HG03457 (cell line): ENCODE measurements around the gene CHIC2.
"Not testable (repeated sequence)": the region's sequence is repeated elsewhere in the genome, so short reads cannot be mapped to it uniquely, and the experiment has no call there.

Experiments
- ATAC-seq: cut with Tn5 transposase; IDR thresholded peaks from one replicate; pipeline ENCODE4 v1.9.1; 2021; ENCODE audit warnings: moderate number of reproducible peaks; ENCODE audit not compliant: unreplicated experiment

CHIC2 gene

DNA sequence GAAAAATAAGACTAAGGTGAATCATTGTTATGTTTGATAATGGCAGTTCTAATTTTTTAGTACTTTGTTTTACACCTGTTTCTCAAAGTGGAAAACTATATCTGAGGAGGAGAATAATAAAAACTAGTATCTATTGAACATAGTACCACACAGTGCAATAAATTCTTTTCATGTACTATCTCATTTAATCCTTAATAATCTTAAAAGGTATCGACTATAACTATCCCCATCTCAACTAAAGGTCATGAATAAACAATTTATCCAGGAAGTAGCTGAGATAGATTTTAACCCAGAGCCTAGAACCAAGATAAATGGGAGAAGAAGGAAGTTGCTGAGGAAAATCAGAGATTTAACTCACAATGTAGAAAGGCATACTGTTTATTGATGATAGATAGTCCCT, 2.5 kb downstream of the CHIC2 start:
- no peak for ATAC-seq

DNA sequence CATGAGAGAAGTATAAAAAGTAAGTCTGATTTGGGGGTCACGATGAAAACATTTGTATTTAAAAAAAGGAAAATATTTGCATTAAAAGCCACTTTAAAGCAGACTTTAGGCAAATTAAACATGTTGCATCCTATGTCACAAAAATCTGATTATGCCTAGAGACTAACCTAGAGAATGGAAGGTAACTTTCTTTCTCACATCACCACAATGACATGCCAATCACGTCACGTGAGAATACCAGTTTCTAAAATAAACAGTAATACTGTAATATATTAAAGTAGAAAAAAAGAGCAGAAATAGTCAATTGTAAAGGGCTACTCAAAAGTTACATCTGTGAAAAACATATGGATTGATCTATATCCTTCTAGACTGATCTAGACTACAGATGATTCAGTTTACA, 3.3 kb downstream of the CHIC2 start:
- ATAC-seq = no peak

DNA sequence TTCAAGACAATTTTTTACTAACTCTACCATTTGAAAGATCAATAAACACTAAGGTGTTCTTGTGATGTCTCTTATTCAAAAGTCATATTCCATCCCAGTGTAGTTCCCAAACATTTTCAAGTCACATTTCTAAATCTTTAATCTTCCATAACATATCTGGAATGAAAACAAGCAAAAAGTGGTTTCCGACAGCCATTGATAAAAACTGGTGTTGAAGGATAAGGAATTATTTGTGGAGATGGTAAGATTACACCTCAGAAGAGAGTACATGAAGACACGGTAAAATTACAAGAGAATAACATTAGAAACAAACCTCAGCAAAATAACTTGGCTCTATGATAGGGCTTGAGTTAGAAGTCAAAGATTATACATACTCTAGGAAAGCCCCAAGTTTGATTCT, 4.3 kb downstream of the CHIC2 start:
- no peak for ATAC-seq

DNA sequence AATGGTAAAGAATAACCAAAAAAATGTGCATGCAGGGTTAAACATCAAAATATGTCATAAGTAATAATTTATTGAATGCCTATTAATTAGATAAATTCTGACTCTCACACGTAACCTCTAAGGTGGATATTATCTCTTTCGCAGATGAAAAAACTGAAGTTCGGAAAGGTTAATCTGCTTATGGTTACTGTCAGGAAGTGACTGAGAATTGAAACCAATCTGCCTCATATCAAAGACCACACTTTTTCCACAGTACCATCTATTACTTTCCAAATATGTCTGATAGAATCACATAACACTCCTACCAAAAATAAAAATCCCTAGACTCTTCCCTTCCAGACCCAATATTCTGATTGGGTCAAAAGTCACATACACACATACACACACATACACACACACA, 6.2 kb downstream of the CHIC2 start:
- ATAC-seq = no peak

DNA sequence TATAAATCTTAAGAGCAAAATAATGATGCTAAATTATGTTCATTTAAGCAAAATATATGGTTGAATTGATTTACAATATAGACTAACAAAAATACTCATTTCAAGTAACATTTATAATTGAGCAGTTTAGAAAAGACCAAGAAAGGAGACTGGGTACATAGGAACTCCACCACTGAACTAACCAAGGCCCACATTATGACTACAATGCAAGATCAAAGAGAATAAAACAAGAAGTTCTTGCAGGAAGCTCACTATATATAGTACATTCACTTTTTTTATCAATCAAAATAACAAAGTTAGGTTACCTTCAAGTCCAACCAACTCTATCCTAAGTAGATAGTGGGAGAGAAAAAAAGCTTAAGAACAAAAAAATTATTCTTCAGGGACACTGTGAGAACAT, 8.0 kb downstream of the CHIC2 start:
- no peak for ATAC-seq

DNA sequence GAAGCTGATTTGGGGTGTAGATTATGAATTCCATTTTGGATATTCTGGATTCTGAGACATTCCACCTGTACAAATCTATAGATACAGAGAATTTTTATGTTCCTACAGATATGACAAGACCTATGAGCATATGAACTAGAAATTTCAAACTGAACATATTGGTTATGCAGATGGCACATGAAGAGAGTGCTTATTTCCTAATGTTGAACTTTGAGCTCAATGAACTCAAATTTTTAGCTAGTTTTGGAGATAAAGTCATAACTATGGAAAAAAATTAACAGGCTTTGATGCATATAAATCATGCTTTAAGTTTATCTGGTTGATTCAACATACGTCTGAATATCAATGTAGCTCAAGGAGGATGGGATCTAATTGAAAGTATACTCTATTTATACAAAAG, 8.9 kb downstream of the CHIC2 start:
- no peak for ATAC-seq

DNA sequence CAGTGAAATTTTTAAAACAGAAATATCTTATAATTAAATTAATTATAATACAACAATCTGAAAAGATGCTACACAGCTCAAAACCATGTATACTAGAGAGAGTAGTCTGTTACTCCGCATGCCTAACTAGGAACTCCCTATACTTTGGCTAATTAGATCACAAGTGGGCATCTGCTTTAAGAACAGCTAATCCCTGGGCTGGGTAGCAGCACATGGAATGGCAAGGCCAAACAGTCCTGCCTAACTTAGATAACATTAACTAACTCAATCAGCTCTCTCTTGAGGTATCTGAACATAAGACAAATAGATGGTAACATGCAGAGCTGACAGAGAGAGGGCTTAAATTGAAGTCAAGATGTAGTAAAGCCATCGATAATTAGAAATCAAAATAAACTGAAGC, 9.9 kb downstream of the CHIC2 start:
- ATAC-seq = no peak

DNA sequence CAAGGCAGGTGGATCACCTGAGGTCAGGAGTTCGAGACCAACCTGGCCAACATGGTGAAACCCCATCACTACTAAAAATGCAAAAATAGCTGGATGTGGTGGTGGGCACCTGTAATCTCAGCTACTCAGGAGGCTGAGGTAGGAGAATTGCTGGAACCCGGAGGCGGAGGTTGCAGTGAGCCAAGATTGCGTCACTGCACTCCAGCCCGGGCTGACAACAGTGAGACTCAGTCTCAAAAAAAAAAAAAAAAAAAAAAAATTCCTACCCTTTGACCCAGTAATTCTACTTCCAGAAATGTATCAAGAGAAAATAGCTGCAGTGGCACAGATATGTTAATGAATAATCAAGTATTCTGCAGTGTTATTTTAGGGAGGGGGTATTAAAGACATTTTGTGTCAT, 11.1 kb downstream of the CHIC2 start:
- ATAC-seq = not testable (repeated sequence)

DNA sequence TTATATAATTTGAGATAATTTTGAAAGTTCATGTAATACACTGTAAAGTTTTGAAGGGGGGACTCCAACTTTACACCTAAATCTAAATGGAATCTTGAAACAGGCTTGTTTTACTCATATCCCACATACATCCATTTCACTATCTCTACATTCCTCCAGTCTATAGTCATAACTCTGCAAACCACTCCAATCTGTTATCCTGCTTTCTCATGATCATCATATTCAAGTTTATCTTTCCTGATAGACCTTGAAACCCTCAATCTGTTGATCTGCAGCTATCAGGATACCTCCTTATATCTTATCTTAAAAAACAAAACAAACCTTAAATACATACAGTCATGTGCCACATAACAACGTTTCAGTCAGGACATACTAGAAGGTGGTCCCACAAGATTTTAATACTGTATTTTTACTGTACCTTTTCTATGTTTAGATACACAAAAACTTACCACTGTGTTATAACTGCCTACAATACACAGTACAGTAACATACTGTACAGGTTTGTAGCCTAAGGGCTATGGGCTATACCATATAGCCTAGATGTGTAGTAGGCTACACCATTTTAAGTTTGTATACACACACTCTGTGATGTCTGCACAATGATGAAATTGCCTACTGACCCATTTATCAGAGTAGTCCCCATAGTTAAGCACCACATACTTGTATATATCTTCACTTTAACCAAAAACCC, 14.0 kb downstream of the CHIC2 start:
- ATAC-seq = no peak

DNA sequence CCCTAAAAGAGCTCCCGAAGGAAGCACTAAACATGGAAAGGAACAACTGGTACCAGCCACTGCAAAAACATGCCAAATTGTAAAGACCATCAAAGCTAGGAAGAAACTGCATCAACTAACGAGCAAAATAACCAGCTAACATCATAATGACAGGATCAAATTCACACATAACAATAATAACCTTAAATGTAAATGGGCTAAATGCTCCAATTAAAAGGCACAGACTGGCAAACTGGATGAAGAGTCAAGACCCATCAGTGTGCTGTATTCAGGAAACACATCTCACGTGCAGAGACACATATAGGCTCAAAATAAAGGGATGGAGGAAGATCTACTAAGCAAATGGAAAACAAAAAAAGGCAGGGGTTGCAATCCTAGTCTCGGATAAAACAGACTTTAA, 20.8 kb downstream of the CHIC2 start:
- ATAC-seq = not testable (repeated sequence)

DNA sequence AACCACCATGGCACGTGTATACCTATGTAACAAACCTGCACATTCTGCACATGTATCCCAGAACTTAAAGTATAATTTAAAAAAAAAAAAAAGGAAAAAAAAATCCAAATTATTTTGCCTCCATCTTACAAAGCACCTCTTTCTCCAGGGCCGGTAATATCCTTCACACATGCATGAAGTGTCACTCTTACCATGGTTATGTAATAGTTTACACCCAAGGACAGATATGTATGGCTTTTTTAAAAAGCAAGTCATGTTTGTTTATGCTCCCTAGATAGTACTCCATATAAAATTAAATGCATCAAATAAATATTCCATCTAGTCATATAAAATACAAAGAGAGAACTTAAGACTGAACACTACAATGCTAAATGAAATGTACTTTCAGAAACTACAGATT, 22.5 kb downstream of the CHIC2 start:
- ATAC-seq = no peak

DNA sequence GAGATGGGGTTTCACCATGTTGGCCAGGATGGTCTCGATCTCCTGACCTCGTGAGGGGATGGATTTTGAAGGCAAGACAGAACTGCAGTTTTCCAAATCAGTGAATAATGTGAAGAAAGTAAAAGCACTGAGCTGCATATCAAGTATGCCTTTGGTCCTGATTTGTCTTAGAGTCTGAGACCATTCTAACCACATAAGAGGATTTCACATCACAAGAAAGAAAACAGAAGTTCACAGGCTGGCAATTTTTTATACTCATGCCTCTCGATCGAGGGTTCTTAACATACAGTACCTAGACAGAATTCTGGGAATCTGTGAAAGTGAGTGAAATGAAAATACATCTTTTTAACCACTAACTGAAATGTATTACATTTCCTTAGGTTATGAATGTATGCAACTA, 23.3 kb downstream of the CHIC2 start:
- ATAC-seq = no peak

DNA sequence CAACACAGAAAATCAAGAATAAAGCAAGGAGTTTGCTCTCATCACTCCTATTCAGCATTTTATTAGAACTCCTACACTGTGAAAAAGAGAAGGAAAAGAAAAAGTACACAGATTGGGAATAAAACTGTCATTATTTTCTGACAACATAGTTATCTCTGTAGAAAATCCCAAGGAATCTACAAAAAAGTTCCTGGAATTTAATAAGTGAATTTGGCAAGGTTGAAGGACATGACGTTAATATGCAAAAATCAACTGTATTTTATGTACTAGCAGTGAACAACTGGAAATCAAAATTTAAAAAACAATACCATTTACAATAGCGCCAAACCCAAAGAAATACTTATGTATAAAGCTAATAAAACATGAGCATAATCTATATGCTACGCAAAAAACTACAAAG, 26.3 kb downstream of the CHIC2 start:
- ATAC-seq = no peak

DNA sequence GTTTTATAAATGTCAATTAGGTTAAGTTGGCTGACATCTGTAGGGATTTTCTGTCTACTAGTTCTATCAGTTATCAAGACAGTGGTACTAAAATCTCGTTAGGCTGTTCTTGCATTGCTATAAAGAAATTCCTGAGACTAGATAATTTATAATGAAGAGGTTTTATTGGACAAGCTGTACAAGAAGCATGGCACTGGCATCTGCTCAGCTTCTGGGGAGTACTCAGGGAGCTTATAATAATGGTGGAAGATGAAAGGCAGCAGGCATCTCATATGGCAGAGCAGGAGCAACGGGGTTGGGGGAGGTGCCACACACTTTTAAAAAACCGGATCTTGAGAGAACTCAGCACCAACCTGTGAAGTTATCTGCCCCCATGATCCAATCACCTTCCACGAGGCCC, 28.2 kb downstream of the CHIC2 start:
- ATAC-seq = no peak

DNA sequence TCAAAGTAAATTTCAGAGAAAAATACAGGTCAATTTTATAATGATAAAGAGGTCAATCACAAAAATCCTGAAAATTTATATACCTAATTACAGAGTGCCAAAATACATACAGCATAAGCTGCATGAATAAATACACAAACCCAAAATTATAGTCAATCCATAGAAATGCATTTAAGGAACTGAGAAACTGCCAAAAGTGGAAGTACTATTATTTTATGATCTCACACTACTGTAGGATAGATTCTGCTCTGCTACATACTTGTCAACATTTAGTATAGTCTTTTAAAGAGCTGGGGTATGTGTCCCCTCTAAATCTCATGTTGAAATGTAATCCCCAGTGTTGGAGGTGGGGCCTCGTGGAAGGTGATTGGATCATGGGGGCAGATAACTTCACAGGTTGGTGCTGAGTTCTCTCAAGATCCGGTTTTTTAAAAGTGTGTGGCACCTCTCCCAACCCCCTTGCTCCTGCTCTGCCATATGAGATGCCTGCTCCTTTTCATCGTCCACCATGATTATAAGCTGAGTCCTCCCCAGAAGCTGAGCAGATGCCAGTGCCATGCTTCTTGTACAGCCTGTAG, 31.8 kb downstream of the CHIC2 start:
- ATAC-seq = no peak

DNA sequence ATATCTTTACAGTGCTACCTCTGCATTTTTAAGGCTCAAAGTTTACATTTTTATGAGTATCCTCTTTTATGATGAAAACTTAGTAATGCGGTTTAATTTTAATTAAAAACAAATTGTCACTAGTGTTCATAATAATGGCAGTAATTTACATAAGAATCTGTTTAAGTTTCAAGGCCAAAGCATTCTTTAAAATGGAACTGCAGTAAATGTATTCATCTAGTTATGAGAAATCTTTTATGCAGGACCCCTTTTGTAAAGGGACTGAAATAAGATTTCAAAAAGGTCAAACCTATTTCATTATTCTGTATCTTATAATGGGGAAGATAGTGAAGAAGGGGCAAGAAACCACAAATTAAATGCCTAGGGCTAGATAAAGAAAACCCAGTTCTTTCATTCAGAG, 37.1 kb downstream of the CHIC2 start:
- ATAC-seq = no peak

DNA sequence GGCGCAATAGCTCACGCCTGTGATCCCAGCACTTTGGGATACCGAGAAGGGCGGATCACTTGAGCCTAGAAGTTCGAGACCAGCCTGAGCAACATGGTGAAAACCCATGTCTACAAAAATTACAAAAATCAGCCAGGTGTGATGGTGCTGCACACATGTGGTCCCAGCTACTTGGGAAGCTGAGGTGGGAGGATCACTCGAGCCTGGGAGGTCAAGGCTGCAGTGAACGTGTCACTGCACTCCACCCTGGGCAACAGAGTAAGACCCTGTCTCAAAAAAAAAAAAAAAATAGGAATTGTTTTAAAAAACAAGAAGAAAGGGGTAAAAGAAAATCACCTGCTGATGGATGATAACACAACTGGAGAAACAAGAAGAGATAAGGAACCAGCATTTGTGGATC, 38.8 kb downstream of the CHIC2 start:
- no peak for ATAC-seq

DNA sequence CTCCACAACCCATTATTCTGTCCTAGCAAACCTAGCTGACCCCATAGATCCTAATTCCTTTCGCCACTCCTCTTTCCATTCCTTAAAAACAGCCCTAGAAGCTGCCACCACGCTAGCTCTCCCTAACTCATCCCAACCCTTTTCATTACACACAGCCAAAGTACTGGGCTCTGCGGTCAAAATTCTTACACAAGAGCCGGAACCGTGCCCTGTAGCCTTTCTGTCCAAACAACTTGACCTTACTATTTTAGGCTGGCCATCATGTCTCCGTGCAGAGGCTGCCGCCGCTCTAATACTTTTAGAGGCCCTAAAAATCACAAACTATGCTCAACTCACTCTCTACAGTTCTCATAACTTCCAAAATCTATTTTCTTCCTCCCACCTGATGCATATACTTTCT, 41.4 kb downstream of the CHIC2 start:
- not testable (repeated sequence) for ATAC-seq

DNA sequence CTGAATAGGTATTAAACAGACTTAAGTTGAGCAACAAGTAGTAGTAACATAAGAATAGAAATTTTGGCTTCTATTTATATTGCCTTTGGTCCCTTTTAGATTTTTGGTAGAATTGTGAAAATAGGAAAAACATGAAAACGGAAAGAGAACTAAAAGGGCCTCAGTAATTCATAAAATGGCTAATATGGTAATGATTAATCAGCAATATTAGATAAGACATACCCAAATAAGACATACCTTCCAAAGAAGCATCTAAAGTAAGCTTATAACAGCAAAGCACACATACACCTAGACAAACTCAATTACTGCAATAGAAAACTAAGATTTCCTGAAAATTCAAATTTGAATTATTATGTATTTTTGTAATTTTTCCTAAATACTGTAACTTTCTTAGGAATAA, 46.4 kb downstream of the CHIC2 start:
- no peak for ATAC-seq

DNA sequence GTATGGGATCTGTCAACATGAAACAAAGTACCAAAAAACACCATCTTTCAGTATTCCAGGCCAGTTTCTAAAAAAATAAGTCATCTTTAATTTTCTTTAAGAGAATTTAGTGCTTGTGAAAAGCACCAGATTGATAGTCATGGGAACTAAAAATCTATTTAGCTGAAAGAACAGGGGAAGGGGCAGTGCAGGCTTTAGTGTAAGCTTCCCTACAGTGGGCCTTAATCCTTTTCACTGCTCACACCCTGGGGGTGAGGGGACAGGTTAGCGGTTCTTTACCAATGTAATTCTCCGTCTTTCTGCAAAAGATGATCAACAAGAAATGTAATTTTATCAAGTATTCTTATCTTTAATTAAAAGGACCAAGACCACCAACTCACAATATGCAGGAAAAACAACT, 47.1 kb downstream of the CHIC2 start:
- no peak for ATAC-seq

DNA sequence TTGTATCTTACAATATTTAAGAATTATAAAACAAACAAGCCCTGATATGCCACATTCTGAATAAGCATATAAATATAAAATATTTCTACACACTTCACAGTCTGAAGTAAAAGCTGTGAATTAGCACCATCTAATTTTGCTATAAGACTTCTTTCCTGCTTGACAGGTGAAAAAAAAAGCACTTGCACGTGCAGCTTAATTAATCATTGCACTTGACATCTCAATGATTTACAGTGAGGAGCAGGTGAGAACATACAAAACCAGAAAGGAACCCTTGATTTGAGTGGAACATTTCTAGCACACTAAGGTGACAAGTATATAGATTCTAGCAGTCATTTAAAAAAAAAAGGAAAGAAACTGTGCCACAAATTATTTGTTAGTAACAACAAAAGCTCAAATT, 47.9 kb downstream of the CHIC2 start:
- no peak for ATAC-seq

DNA sequence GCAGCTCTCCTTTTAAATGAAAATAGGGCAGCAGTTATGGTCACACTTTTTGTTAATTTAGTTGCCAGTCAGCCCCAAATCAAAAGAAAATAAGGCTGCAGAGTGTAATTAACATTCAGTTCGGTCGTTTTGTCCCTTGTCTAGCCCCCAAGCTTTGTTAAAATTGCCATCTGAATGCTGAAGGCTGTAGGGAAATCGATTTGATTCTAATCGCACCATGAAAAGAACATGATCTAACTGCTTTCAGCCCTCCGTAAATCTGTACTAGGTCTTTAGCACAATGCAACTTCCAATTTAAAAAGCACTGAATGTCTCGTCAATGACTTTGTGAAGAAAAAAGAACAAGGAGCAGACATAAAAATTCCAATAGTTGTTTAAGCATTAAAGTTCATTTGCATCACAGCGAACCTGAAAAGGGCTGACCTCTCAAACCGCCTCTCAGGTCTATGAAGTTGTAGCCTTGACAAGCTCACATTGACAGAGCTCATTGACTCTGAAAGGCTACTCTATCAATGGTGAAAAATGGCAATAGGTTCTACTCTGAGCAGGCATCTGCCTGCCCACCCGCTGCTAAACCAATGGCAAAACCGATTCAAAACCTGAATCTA, 48.9 kb downstream of the CHIC2 start:
- no peak for ATAC-seq

DNA sequence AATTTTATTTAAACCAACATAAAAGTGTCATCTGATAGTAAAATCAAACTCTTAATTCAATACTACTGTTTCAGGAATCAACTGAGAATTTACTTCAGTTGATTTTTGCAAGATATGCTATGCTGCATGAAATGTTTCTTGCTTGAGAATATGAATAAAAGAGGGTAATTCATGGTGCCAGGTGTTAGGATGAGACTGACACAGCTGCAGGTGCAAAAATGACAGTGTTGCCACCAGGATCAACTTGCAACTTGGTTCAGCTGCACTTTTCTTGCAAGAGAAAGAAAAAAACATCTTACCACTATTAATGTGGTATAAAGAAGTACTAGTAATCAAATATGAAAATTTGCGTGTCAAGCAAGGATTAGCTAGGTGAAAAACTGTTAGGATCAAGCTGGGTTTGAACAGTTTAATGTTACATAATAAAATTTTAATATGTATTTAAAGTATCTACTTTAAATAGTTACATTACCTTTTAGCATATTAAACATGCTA, 49.7 kb downstream of the CHIC2 start:
- no peak for ATAC-seq
